GM18505 (cell line): Measurements from ENCODE around the gene PPP4R3A.
"Not testable (repeated sequence)": the region's sequence is repeated elsewhere in the genome, so short reads cannot be mapped to it uniquely, and the experiment has no call there.

ENCODE experiments used
- ATAC-seq: cut with Tn5 transposase; IDR thresholded peaks from one replicate; pipeline ENCODE4 v1.9.1; 2021; ENCODE audit not compliant: unreplicated experiment
- POLR2A ChIP-seq: IDR thresholded peaks from 4 replicates; pipeline ENCODE4 v1.6.1; 2011; ENCODE audit warnings: borderline replicate concordance; ENCODE audit not compliant: insufficient read depth, insufficient read length; ENCODE audit errors: extremely low read depth

PPP4R3A gene

DNA sequence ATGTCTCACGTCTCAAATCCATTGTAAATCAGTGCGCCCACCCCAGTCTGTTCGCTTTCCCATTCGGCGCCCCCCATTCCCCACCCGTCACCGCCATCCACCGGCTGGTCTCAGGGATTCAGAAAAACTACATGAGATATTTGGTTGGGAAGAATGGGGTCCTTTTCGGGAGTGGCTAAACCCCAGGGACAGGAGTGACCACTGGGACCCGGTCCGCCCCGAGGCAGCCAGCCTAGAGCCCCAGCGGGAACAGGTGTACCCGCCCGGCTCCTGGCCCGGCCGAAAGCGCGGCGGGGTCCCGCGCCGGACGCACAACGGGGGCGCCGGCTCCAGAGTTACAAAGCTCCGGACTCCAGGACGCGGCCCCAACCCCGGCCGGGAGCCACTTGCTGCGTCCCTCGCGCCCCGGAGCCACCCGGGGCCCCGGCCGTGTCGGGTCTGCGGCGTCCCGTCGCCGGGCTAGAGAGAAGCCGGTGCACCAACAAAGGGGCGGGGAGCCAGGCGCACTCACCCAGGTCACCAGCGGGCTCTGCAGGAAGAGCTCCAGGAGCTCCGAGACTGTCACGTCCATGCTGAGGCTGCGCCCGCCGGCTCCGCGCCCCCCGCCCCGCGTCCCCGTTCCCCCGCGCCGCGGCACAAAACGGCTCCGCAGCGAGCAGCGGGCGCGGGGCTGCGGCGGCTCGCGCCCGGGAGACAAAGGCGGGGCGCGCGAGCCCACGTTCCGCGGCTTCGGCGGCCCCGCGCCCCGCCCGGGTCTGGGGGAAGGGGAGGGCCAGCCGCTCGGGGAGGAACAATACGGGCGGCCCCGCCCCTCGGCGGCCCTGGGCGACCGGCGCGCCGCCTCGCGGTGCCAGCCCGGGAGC, 92.8 kb downstream of the PPP4R3A start, which contains the start of gene CCDC88C:
Gene CCDC88C (minus strand): TSS at position 701 of the 863 bp plus-strand sequence. CDS start 130 bp downstream, at position 571.
- TF ChIP-seq POLR2A: peak; percentile 51
- peak; percentile 54 for ATAC-seq

DNA sequence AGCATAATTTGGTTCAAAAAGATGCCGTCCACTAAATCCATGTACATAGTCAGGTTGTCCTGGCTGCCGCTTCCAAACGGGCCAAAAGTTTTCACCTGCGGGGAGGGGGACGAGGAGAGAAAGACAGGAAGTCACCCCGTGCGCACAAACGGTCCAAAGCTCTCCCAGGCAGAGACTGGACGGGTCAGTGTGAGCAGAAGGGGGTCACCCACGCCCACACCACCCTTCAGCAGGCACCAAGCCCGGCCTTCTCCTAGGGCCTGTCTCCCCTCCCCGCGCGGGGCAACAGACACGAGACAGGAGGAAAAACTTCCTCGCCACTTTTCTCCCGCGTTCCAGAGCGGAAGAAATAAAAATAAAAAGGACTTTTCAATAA, 93.4 kb downstream of the PPP4R3A start:
- no peak for TF ChIP-seq POLR2A
- ATAC-seq: no peak

DNA sequence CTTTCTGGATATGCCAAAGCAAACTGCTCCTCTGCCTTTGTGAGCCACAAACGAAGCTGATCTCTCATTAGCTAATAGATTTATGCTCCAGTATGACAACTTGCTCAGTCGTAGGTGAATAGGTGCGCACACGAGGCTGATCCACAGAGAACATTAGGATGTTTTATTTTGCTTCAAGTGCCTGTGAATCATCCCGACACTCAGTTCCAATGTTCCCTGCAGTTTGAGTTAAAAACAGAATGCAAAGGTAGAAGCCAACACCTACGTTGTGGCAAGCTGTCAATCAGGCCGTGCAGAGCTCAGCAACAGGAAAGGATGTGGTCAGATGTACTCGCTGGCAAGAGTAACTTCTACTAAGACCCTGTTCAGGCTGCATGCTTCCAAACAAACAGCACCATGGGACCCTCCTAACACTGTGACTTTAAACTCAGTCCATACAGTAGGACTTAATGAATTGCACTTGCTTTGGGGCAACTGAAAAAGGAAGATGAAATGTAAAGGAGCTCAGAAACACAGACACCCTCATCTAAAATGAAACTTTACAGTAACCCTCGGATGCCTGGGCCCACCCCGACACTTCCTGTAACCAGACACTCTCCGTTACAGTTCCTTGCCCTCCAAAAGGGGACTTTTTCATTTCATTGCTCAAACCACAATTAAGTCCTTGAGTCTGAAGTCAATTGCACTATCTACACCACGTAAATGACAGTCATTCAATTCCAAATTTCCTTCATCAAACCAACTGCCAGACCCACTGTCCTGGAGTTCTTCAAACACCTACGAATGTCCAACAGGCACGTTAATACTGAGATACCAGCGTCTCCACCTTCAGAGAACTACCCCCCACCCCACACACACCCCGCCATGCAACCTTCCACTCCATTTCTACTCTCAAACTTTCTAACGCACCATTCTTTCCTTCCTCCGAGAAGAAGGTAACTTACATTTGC, 94.0 kb downstream of the PPP4R3A start:
- peak; percentile 63 for TF ChIP-seq POLR2A
- ATAC-seq: peak; percentile 52

DNA sequence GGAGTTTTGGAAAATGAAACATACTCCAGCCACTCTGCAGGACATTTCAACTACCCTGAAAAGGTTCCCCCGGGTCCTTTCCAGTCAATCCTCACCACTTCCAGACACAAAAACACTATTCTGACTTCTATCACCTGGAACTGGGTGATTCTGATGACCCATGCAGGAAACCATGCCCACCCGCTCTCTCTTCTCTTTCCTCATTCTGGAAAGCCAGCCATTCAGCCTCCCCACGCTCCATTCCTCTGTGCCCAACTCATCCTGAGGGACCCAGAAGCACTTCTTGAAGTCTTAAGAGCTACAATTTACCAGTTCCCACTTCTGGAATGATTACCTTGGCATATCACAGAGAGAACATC, 95.7 kb downstream of the PPP4R3A start:
- TF ChIP-seq POLR2A: no peak
- ATAC-seq: no peak

DNA sequence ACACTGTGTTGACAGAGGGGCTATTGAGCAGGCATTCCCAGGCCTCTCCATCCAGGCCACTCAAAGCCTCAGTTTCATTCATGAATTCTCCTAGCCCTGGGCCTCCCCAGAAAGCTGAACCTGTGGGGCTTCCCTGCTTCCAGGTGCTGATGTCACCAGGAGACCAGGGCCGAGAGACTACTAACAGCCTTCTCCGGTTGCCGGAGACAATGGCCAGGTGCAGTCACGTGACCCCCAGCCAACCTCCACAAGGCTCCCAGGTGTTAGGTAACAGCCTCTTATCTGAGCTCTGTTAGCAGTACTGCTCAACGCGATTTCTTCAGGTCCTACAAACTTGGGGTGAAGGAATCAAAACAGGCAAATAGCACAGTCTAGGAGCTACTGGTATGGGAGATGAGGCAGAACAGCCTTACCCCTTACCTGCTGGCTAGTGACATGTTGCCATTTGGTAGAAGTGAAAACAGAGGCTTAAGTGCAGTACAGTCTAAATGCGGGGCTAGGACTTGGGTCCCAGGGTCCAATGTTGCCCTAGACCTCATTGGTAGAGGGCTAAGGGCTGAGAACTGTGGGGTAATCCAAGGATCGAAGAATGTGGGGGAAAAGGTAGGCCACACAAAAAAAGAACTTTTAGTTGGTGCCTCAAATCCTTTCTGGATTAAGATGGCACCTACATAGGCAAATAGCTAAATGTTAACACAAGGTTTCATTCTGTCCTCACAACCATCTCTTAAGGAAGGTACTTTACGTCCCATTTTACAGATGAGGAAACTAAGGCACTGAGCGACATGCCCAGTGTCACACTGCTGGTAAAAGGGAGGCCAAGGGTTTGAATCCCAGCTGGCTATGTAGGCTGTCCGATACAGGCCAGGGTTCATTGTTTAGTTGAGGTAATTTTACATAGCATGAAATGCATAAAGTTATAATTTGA, 96.3 kb downstream of the PPP4R3A start:
- ATAC-seq: no peak
- no peak for TF ChIP-seq POLR2A

DNA sequence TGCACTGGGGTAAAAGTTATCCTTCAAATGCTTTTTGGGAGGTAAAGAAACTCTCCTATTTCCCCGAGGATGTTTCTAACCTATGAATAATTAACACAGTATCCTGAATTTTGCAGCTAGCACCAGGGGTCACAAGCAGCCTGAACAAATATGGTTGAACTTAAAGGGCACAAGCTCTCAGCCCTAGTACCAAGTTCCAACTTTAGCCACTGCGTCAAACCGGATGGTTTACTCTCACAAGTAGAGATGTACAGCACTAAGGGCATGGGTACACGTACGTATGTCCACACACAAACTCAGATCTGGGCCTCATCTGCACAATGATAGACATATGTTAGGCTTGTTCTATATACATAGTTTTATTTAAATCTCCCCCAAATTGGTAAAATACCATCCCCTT, 97.2 kb downstream of the PPP4R3A start:
- no peak for TF ChIP-seq POLR2A
- ATAC-seq: no peak

DNA sequence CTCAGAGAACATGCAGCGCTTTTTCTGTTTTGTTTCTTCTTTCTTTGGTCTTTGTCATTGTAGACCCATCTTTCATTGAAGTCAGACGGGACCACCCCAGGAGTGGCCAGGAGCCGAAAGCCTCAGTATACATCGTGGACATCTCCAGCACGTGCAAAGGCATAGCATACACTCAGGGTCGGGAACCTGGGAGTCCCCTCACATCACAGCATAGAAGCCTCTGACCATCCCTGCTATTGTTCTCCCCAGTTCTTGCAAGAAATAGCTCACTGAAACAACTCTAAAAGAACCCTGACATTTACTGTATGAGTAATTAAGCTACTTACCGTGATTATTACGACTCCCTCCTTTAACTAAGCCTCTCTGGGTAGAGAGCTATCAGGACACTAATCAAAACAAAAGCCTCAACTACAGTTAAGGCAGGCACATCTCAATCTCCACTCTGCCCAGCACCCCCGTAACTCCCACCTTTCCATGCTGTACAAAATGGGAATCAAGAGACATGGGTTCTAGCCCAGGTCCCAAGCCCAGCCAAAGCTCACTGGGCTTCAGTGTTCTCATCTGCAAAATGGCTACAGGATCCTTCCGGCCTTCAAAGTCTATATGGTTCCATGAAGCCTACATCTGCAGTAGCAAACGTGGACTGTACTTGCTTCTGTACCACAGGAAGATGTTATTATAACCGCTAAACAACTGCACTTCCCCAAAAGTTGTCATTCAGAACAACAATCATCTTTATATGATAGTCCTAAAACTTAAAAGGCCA, 99.2 kb downstream of the PPP4R3A start:
- no peak for TF ChIP-seq POLR2A
- ATAC-seq: no peak

DNA sequence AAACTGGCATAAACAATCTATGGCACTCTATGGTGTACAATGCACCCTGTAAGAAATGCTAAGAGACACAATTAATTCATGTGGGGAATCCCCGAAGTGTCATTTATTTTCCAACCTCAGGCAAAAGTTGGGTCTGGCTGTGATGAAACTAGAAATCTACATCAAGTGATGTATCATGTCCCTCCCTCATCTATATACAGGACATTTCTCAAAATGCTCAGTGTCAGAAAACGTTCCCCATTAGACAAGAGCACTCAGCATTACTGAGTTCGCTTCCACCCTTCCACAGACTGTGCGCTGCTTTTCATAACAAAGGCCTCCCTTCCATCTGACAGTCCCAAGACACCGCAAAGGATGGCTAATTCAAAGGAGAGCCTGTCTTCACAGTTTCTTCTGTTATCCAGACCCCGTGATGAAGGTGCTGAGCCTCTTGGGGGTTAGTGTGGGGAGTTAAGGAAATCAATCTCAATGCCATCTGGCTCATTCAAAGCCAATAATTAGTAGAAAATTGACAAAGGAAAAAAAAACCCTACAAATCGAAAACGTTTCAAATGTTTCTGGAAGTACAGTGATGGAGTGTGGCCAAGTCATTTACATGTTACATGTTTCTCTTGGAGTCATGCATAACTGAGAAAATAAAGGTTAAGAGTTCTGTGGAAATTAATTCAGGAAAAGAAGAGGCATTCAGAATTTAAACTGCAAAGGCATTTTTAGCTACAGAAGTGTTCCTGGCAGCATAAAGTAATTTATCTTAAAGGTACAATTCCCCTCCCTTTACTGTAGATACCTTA, 100.0 kb downstream of the PPP4R3A start:
- TF ChIP-seq POLR2A: no peak
- ATAC-seq: no peak

DNA sequence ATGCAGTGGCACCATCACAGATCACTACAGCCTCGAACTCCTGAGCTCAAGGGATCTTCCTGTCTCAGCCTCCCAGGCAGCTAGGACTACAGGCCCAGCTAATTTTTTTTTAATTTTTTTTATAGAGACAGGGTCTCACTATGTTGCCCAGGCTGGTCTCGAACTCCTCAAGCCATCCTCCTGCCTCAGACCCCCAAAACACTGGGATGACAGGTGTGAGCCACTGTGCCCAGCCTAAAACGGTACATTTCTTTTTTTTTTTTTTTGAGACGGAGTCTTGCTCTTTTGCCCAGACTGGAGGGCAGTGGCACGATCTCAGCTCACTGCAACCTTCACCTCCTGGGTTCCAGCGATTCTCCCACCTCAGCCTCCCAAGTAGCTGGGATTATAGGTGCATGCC, 100.9 kb downstream of the PPP4R3A start:
- not testable (repeated sequence) for ATAC-seq
